H1 (cell line): ENCODE measurements around the gene BRI3BP. TPM values are rescaled to one million over a fixed set of nuclear protein-coding genes. Genes with fewer than 3 reads are reported as not detected.
"Not testable (repeated sequence)": the region's sequence is repeated elsewhere in the genome, so short reads cannot be mapped to it uniquely, and the experiment has no call there.

ENCODE experiments used
- CTCF ChIA-PET: fragments of 300-600 bp; sonication (Branson Sonifier 250); formaldehyde crosslinking; loops from one replicate; lab custom pipeline; 2021; ENCODE audit not compliant: partially characterized antibody; lab: Charles Lee
- POLR2A ChIA-PET: fragments of 300-600 bp; sonication (Branson Sonifier 250); formaldehyde crosslinking; loops from one replicate; lab custom pipeline; 2021; ENCODE audit warnings: inconsistent platforms; ENCODE audit not compliant: partially characterized antibody; lab: Charles Lee
- DNase-seq, 2 experiments: peaks; one replicate each; pipeline versions ENCODE4 v3.0.0 to v3.0.0-alpha.2; 2010 to 2022; ENCODE audit warnings: low spot score in 2 of 2, low read depth in 1 of 2, mixed read lengths in 1 of 2
- FAIRE-seq: peaks from 2 replicates; lab custom pipeline; 2011; peaks lifted over from hg19 to GRCh38; lab: Jason Lieb, UNC
- H2AFZ ChIP-seq: 2 replicates; pipeline ENCODE4 v1.8.1; 2012; ENCODE audit warnings: low read length, inconsistent platforms
- H2AK5ac ChIP-seq: 2 replicates; pipeline ENCODE4 v1.6.1; 2013; ENCODE audit warnings: low read depth, low read length
- H2BK120ac ChIP-seq: replicated peaks from 2 replicates; pipeline ENCODE3; 2013; ENCODE audit warnings: low read depth, low read length, inconsistent platforms
- H2BK12ac ChIP-seq: 2 replicates; pipeline ENCODE4 v1.6.1; 2013; ENCODE audit warnings: low read depth, low read length
- H2BK15ac ChIP-seq: 2 replicates; pipeline ENCODE4 v1.6.1; 2013; ENCODE audit warnings: low read length
- H2BK20ac ChIP-seq: 2 replicates; pipeline ENCODE4 v1.6.1; 2013; ENCODE audit warnings: low read length
- H2BK5ac ChIP-seq: 2 replicates; pipeline ENCODE4 v1.6.1; 2013; ENCODE audit warnings: low read depth, low read length
- H3K14ac ChIP-seq: 2 replicates; pipeline ENCODE4 v1.6.1; 2013; ENCODE audit warnings: inconsistent platforms; ENCODE audit not compliant: insufficient read length
- H3K18ac ChIP-seq: 2 replicates; pipeline ENCODE4 v1.6.1; 2013; ENCODE audit warnings: low read length; ENCODE audit errors: extremely low read depth
- H3K23ac ChIP-seq: 2 replicates; pipeline ENCODE4 v1.6.1; 2013; ENCODE audit warnings: inconsistent platforms; ENCODE audit not compliant: insufficient read length
- H3K23me2 ChIP-seq: 2 replicates; pipeline ENCODE4 v1.6.1; 2013; ENCODE audit warnings: low read depth, low read length
- H3K27ac ChIP-seq: 2 replicates; pipeline ENCODE4 v1.6.1; 2011; ENCODE audit warnings: low read depth, low read length, inconsistent platforms
- H3K27me3 ChIP-seq, 4 experiments: replicated peaks in 1 of 4; 1 replicate in 1 of 4; 2 replicates in 3 of 4; pipeline versions ENCODE4 v1.6.1 to v1.8.1; 2011 to 2013; ENCODE audit warnings: low read length in 3 of 4, mild to moderate bottlenecking in 3 of 4, inconsistent platforms in 2 of 4, mixed read lengths in 2 of 4, moderate library complexity in 1 of 4; ENCODE audit not compliant: control insufficient read depth in 3 of 4, insufficient read depth in 3 of 4; ENCODE audit errors: extremely low read depth in 1 of 4
- H3K36me3 ChIP-seq, 4 experiments: 2 replicates each; pipeline versions ENCODE4 v1.6.1 to v1.8.1; 2011 to 2013; ENCODE audit warnings: mild to moderate bottlenecking in 4 of 4, low read length in 3 of 4, moderate library complexity in 2 of 4, control low read depth in 1 of 4, inconsistent platforms in 1 of 4; ENCODE audit not compliant: insufficient read depth in 4 of 4, control insufficient read depth in 2 of 4
- H3K4ac ChIP-seq: replicated peaks from 2 replicates; pipeline ENCODE3; 2013; ENCODE audit warnings: low read length, low read depth, mixed read lengths, inconsistent platforms; ENCODE audit not compliant: insufficient read length
- H3K4me1 ChIP-seq, 4 experiments: replicated peaks in 1 of 4; 1 replicate in 1 of 4; 2 replicates in 3 of 4; pipeline versions ENCODE4 v1.6.1 to v1.8.1; 2011 to 2013; ENCODE audit warnings: low read length in 3 of 4, inconsistent platforms in 2 of 4, mixed read lengths in 1 of 4; ENCODE audit not compliant: insufficient read depth in 4 of 4, control insufficient read depth in 3 of 4
- H3K4me2 ChIP-seq, 2 experiments: 2 replicates each; pipeline versions ENCODE4 v1.6.1 to v1.8.1; 2011 to 2013; ENCODE audit warnings: low read depth in 2 of 2, low read length in 2 of 2, control low read depth in 1 of 2, inconsistent platforms in 1 of 2, mild to moderate bottlenecking in 1 of 2; ENCODE audit not compliant: insufficient read depth in 1 of 2
- H3K4me3 ChIP-seq, 4 experiments: fragments of 200-600, 300-600 bp in 1 of 4; sonication (generic), shearing (Covaris generic), sonication (Bioruptor Twin) in 1 of 4; 2 replicates each; pipeline versions ENCODE4 v1.5.1 to v1.8.1; 2011 to 2016; ENCODE audit warnings: low read length in 4 of 4, low read depth in 3 of 4, control low read depth in 2 of 4, inconsistent platforms in 2 of 4, mild to moderate bottlenecking in 2 of 4, mixed read lengths in 1 of 4, moderate library complexity in 1 of 4; ENCODE audit not compliant: insufficient read depth in 2 of 4; ENCODE audit errors: extremely low read depth in 1 of 4
- H3K56ac ChIP-seq: replicated peaks from 2 replicates; pipeline ENCODE3; 2013; ENCODE audit warnings: low read depth, mild to moderate bottlenecking, mixed read lengths, low read length, inconsistent platforms; ENCODE audit not compliant: insufficient read length
- H3K79me1 ChIP-seq: 2 replicates; pipeline ENCODE4 v1.6.1; 2013; ENCODE audit warnings: low read depth, low read length, control low read depth
- H3K79me2 ChIP-seq, 2 experiments: 2 replicates each; pipeline versions ENCODE4 v1.6.1 to v1.8.1; 2012 to 2013; ENCODE audit warnings: low read length in 2 of 2, mild to moderate bottlenecking in 2 of 2, inconsistent platforms in 1 of 2; ENCODE audit not compliant: insufficient read depth in 2 of 2, control insufficient read depth in 1 of 2
- H3K9ac ChIP-seq, 4 experiments: replicated peaks in 1 of 4; 1 replicate in 1 of 4; 2 replicates in 3 of 4; pipeline versions ENCODE4 v1.6.1 to v1.8.1; 2011 to 2013; ENCODE audit warnings: low read depth in 3 of 4, low read length in 3 of 4, control low read depth in 2 of 4, mild to moderate bottlenecking in 2 of 4, moderate library complexity in 2 of 4, inconsistent platforms in 1 of 4; ENCODE audit errors: extremely low read depth in 1 of 4
- H3K9me3 ChIP-seq, 2 experiments: 2 replicates each; pipeline versions ENCODE4 v1.6.1 to v1.8.1; 2012 to 2013; ENCODE audit warnings: mild to moderate bottlenecking in 2 of 2, moderate library complexity in 2 of 2, control low read depth in 1 of 2, inconsistent platforms in 1 of 2, low read depth in 1 of 2, low read length in 1 of 2, mixed read lengths in 1 of 2; ENCODE audit not compliant: insufficient read depth in 2 of 2
- H4K20me1 ChIP-seq, 2 experiments: replicated peaks in 1 of 2; 2 replicates each; pipeline versions ENCODE3 to v1.8.1; 2011 to 2013; ENCODE audit warnings: inconsistent platforms in 2 of 2, low read length in 2 of 2, mild to moderate bottlenecking in 1 of 2; ENCODE audit not compliant: insufficient read depth in 2 of 2, control insufficient read depth in 1 of 2
- H4K5ac ChIP-seq: 2 replicates; pipeline ENCODE4 v1.6.1; 2013; ENCODE audit warnings: low read length, low read depth, mixed read lengths, inconsistent platforms; ENCODE audit not compliant: insufficient read length
- H4K8ac ChIP-seq: 2 replicates; pipeline ENCODE4 v1.8.0; 2013; ENCODE audit warnings: mild to moderate bottlenecking, moderate library complexity, low read length, inconsistent platforms; ENCODE audit not compliant: insufficient read depth; ENCODE audit errors: extremely low read depth
- H4K91ac ChIP-seq: replicated peaks from 2 replicates; pipeline ENCODE3; 2013; ENCODE audit warnings: low read length, mixed read lengths, inconsistent platforms; ENCODE audit not compliant: insufficient read length
- WGBS, 2 experiments: shearing (Covaris generic) in 1 of 2; methylation state at CpG; one replicate each; pipeline versions ENCODE4 v1.1.6 to v1.1.7; 2013 to 2015; ENCODE audit warnings: low lambda C conversion rate in 2 of 2, mixed read lengths in 2 of 2, inconsistent platforms in 1 of 2, low coverage in 1 of 2, missing lambda C conversion rate in 1 of 2; ENCODE audit not compliant: insufficient replicate concordance in 2 of 2, insufficient coverage in 1 of 2, insufficient read length in 1 of 2; ENCODE audit errors: extremely low coverage in 1 of 2, missing lambda C conversion rate in 1 of 2; 5-methylcytosine and 5-hydroxymethylcytosine counted together
- polyA plus RNA-seq, 7 experiments: library from polyadenylated mRNA; depleted of rRNA in 3 of 7; stranded (reverse) in 5 of 7; unstranded in 2 of 7; fragments of >200 nt in 5 of 7; fragments of 200-250 nt in 2 of 7; gene quantifications; 1 replicate in 5 of 7; 2 replicates in 1 of 7; 4 replicates in 1 of 7; pipeline versions ENCODE4 v1.2.1 to v1.2.3, GENCODE V29; 2011 to 2013; ENCODE audit warnings: missing spikeins in 2 of 7, mixed read lengths in 2 of 7
- total RNA-seq: library from RNA; stranded (reverse); fragmentation: NEBNext Ultra II Directional; extraction: Animal tissue kit (Norgen Biotek cat#: 25700); gene quantifications from 2 replicates; pipeline ENCODE4 v1.2.1, GENCODE V29; 2021

Gene BRI3BP
- total and polyA plus RNA-seq, 2 of the 8 experiments (the other 6 are each of a cell fraction or from before 2014, with no cell fraction given): 5.4 to 14.2 TPM

DNA sequence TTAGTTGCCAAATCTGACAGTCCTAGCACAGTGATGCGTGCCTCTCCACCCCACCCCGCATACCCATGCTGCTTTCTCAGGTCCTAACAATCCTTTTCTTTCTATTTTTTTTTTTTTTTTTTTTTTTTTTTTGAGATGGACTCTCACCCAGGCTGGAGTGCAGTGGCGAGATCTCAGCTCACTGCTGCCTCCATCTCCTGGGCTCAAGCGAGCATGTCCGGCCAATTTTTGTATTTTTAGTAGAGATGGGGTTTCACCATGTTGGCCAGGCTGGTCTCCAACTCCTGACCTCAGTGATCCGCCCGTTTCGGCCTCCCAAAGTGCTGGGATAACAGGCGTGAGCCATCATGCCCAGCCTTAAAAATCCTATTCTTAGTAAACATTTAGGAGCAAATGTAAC lies 38.0 kb downstream of the BRI3BP start:
- H3K9me3 ChIP-seq, H2BK12ac ChIP-seq, H3K23ac ChIP-seq, H3K56ac ChIP-seq, H2BK120ac ChIP-seq, H2BK20ac ChIP-seq, H4K8ac ChIP-seq, H4K5ac ChIP-seq, H3K4me2 ChIP-seq, H3K36me3 ChIP-seq, H2BK15ac ChIP-seq, H3K4me1 ChIP-seq, H3K79me1 ChIP-seq, H3K18ac ChIP-seq, H2BK5ac ChIP-seq, H3K14ac ChIP-seq, H2AK5ac ChIP-seq, H3K27ac ChIP-seq, H3K79me2 ChIP-seq, H4K91ac ChIP-seq, H4K20me1 ChIP-seq, H2AFZ ChIP-seq, H3K9ac ChIP-seq, DNase-seq, H3K4me3 ChIP-seq, FAIRE-seq, CTCF ChIA-PET, H3K23me2 ChIP-seq, H3K4ac ChIP-seq, H3K27me3 ChIP-seq: not testable (repeated sequence)
- WGBS, 2 experiments: 72% methylated on average over 6 of the region's 9 CpGs; no CpG with 5 or more reads in 1 of the 2 experiments
- POLR2A ChIA-PET: interaction anchor here (1.6 kb wide), 1 partner anchor 11 kb away, joined by 3 read pairs; no protein-coding TSS in a partner anchor
